ENCODE measurements around the gene VASH2.
A peak's percentile ranks its signal among the peaks of the same experiment; 100 is the strongest.
"Not testable (repeated sequence)": the region's sequence is repeated elsewhere in the genome, so short reads cannot be mapped to it uniquely, and the experiment has no call there.

VASH2 gene

GRCh38 chr1:212981571-212982328 lies 31.4 kb downstream of the VASH2 start:
- no peak for DNase-seq

- DNase-seq, result no peak
Measured at GRCh38 chr1:212982430-212983152, 32.2 kb downstream of the VASH2 start.

GRCh38 chr1:212983482-212983881 lies 33.1 kb downstream of the VASH2 start:
- DNase-seq, result no peak

GRCh38 chr1:212984522-212985291 lies 34.4 kb downstream of the VASH2 start:
- DNase-seq, result no peak

GRCh38 chr1:212986551-212986950 lies 36.2 kb downstream of the VASH2 start:
- no peak for DNase-seq

GRCh38 chr1:212987702-212988322 lies 37.5 kb downstream of the VASH2 start:
- DNase-seq, result no peak

GRCh38 chr1:212990276-212990675 lies 39.9 kb downstream of the VASH2 start:
- DNase-seq, result no peak

GRCh38 chr1:212993960-212994359 lies 43.6 kb downstream of the VASH2 start:
- DNase-seq, result not testable (repeated sequence)

GRCh38 chr1:212994926-212995325 lies 44.6 kb downstream of the VASH2 start:
- no peak for DNase-seq

GRCh38 chr1:213003256-213003655 lies 52.9 kb downstream of the VASH2 start:
- DNase-seq, result no peak

GRCh38 chr1:213008564-213008963 lies 58.2 kb downstream of the VASH2 start:
- no peak for DNase-seq

GRCh38 chr1:213014642-213015041 lies 64.3 kb downstream of the VASH2 start:
- peak; percentile 58 to 67 for DNase-seq

- DNase-seq, result peak; percentile 98 to 99
Measured at GRCh38 chr1:213015099-213016050, 65.0 kb downstream of the VASH2 start, which contains the start of gene ANGEL2. Gene ANGEL2 (minus strand): TSS chr1:213015867. CDS start chr1:213015671, 196 bp downstream.

GRCh38 chr1:213017447-213018273 lies 67.3 kb downstream of the VASH2 start:
- DNase-seq, result no peak

- no peak for DNase-seq
Measured at GRCh38 chr1:213019450-213019849, 69.1 kb downstream of the VASH2 start.

GRCh38 chr1:213020016-213020415 lies 69.7 kb downstream of the VASH2 start:
- no peak for DNase-seq

- DNase-seq, result not testable (repeated sequence)
Measured at GRCh38 chr1:213027024-213027423, 76.7 kb downstream of the VASH2 start.

GRCh38 chr1:213032651-213033050 lies 82.3 kb downstream of the VASH2 start:
- DNase-seq, result no peak

- DNase-seq, result no peak
Measured at GRCh38 chr1:213034713-213035112, 84.4 kb downstream of the VASH2 start.

- DNase-seq, result no peak
Measured at GRCh38 chr1:213035573-213035972, 85.2 kb downstream of the VASH2 start.
